Hindlimb muscle (tissue), 1 donor: ENCODE results near the gene THADA. TPM values are rescaled to one million over a fixed set of nuclear protein-coding genes. Genes with fewer than 3 reads are reported as not detected.

Experiments used
- polyA plus RNA-seq: library from polyadenylated mRNA; unstranded; fragments of 120-200 nt; gene quantifications from one replicate; pipeline ENCODE4 v1.2.1, GENCODE V29; 2013; ENCODE audit not compliant: insufficient read length

Gene THADA
- polyA plus RNA-seq, 1 donor, result 22.3 TPM

Other genes starting within 250 kb of the THADA start
- 5.6 TPM for gene PLEKHH2, start 41.2 kb upstream of the THADA start, polyA plus RNA-seq
- 1.3 TPM for gene C1GALT1C1L, start 80.4 kb upstream of the THADA start, polyA plus RNA-seq
- gene DYNC2LI1, start 178.0 kb upstream of the THADA start, polyA plus RNA-seq, result 14.9 TPM
- gene ABCG5, start 242.8 kb upstream of the THADA start, polyA plus RNA-seq, result not detected
- 0.10 TPM for gene ABCG8, start 242.9 kb upstream of the THADA start, polyA plus RNA-seq